IMR-90 (cell line): ENCODE measurements around the gene RXRB. TPM values are rescaled to one million over a fixed set of nuclear protein-coding genes. Genes with fewer than 3 reads are reported as not detected.

Experiments
- BHLHE40 ChIP-seq: fragments of 150-350 bp; IDR thresholded peaks from 2 replicates; pipeline ENCODE4 v1.6.1; 2016; ENCODE audit warnings: mild to moderate bottlenecking, low read depth, low read length
- FOS ChIP-seq: fragments of 150-350 bp; IDR thresholded peaks from 2 replicates; pipeline ENCODE4 v1.6.1; 2016; ENCODE audit warnings: low read depth, low read length
- MAFK ChIP-seq: IDR thresholded peaks from 2 replicates; pipeline ENCODE4 v1.6.1; 2012; ENCODE audit warnings: low read depth, low read length, improper control_type of control experiment
- MAZ ChIP-seq: IDR thresholded peaks from 2 replicates; pipeline ENCODE4 v1.6.1; 2012; ENCODE audit warnings: low read depth, mild to moderate bottlenecking, low read length, improper control_type of control experiment, moderate library complexity, borderline replicate concordance
- microRNA-seq, 2 experiments: library from miRNA; stranded (forward) in 1 of 2; unstranded in 1 of 2; fragments of 10-50 nt in 1 of 2; fragments of <30 nt in 1 of 2; gene quantifications in 1 of 2; microRNA quantifications in 1 of 2; one replicate each; pipeline versions ENCODE3 to v1.1.0; 2013 to 2020; ENCODE audit not compliant: insufficient read depth in 1 of 2, insufficient read length in 1 of 2, unreplicated experiment in 1 of 2
- polyA plus RNA-seq, 3 experiments: library from polyadenylated mRNA; depleted of rRNA; stranded (reverse); fragments of >200 nt; gene quantifications; 2 replicates each; pipeline ENCODE4 v1.2.3, GENCODE V29; 2012; ENCODE audit warnings: low replicate concordance in 1 of 3
- small RNA-seq, 5 experiments: library from RNA; depleted of rRNA; stranded (forward); fragments of <200 nt; gene quantifications; one replicate each; pipeline ENCODE3, GENCODE V24; 2012
- total RNA-seq: library from RNA; depleted of rRNA; stranded (reverse); fragments of >200 nt; gene quantifications from 2 replicates; pipeline ENCODE4 v1.2.3, GENCODE V29; 2012; rRNA removed

The RXRB gene
- total and polyA plus RNA-seq, 2 of the 4 experiments (the other 2 are of a cell fraction): 18.6 to 53.7 TPM

GRCh38 chr6:33144373-33144772, 56.1 kb downstream of the RXRB start (continued):
- TF ChIP-seq MAZ (no peak), BHLHE40 (no peak), FOS (no peak), MAFK (no peak)

Small RNA genes within 50 kb of the gene (microRNA-seq; reads per million reads assigned to microRNA genes)
- gene MIR219A1 (ENCODE audit: insufficient read depth in 1 of 2, insufficient read length in 1 of 2, unreplicated experiment in 1 of 2): 3.7 to 44.4 reads per million in 2 experiments
- gene RNY4P10 (ENCODE audit: insufficient read depth, insufficient read length): 4.1 reads per million

Small RNA genes within 50 kb of the gene (small RNA-seq; reads per million reads assigned to genes)
- gene MIR219A1: 0.74 to 35.0 (median 10.3) reads per million in 5 experiments
- 0 to 4.8 (median 0.31) reads per million in 5 experiments for gene RNY4P10

Other genes with a start within 250 kb of the RXRB start
- 1.7 and 2.3 TPM in 2 replicates for gene HLA-DMA, start 247.6 kb downstream of the RXRB start, total RNA-seq
- 8.3 and 8.4 TPM in 2 replicates for gene HLA-DMA, start 247.6 kb downstream of the RXRB start, polyA plus RNA-seq (2012; rRNA removed)
- gene BRD2, start 232.1 kb downstream of the RXRB start, total RNA-seq: 75.8 and 99.5 TPM in 2 replicates
- gene BRD2, start 232.1 kb downstream of the RXRB start, polyA plus RNA-seq (2012; rRNA removed): 140 and 144 TPM in 2 replicates
- not detected in 2 replicates for gene HLA-DOA, start 191.1 kb downstream of the RXRB start, total RNA-seq
- not detected in 2 replicates for gene HLA-DOA, start 191.1 kb downstream of the RXRB start, polyA plus RNA-seq (2012; rRNA removed)
- gene HLA-DPA1, start 127.0 kb downstream of the RXRB start, total RNA-seq: not detected in 2 replicates
- not detected in 2 replicates for gene HLA-DPA1, start 127.0 kb downstream of the RXRB start, polyA plus RNA-seq (2012; rRNA removed)
- 5.8 and 7.7 TPM in 2 replicates for gene HLA-DPB1, start 124.7 kb downstream of the RXRB start, total RNA-seq
- gene HLA-DPB1, start 124.7 kb downstream of the RXRB start, polyA plus RNA-seq (2012; rRNA removed): 9.7 and 10.7 TPM in 2 replicates
- gene COL11A2, start 8.2 kb downstream of the RXRB start, total RNA-seq: under 0.01 TPM in 2 replicates
- 0.38 and 0.52 TPM in 2 replicates for gene COL11A2, start 8.2 kb downstream of the RXRB start, polyA plus RNA-seq (2012; rRNA removed)
- 134 and 135 TPM in 2 replicates for gene SLC39A7, start 202 bp upstream of the RXRB start, total RNA-seq
- gene SLC39A7, start 202 bp upstream of the RXRB start, polyA plus RNA-seq (2012; rRNA removed): 196 and 208 TPM in 2 replicates
- gene HSD17B8, start 4.0 kb upstream of the RXRB start, total RNA-seq: 1.6 and 1.9 TPM in 2 replicates
- 3.4 and 4.3 TPM in 2 replicates for gene HSD17B8, start 4.0 kb upstream of the RXRB start, polyA plus RNA-seq (2012; rRNA removed)
- 14.9 and 16.4 TPM in 2 replicates for gene RING1, start 7.8 kb upstream of the RXRB start, total RNA-seq
- gene RING1, start 7.8 kb upstream of the RXRB start, polyA plus RNA-seq (2012; rRNA removed): 38.2 and 40.8 TPM in 2 replicates
- 26.4 and 29.8 TPM in 2 replicates for gene VPS52, start 71.2 kb upstream of the RXRB start, total RNA-seq
- gene VPS52, start 71.2 kb upstream of the RXRB start, polyA plus RNA-seq (2012; rRNA removed): 54.6 and 57.8 TPM in 2 replicates
- 6,097 and 6,577 TPM in 2 replicates for gene RPS18, start 71.4 kb upstream of the RXRB start, total RNA-seq
- gene RPS18, start 71.4 kb upstream of the RXRB start, polyA plus RNA-seq (2012; rRNA removed): 8,417 and 8,876 TPM in 2 replicates
- 0.72 and 0.83 TPM in 2 replicates for gene B3GALT4, start 76.5 kb upstream of the RXRB start, total RNA-seq
- gene B3GALT4, start 76.5 kb upstream of the RXRB start, polyA plus RNA-seq (2012; rRNA removed): 0.49 and 0.70 TPM in 2 replicates
- 68.9 and 73.8 TPM in 2 replicates for gene WDR46, start 88.6 kb upstream of the RXRB start, total RNA-seq
- gene WDR46, start 88.6 kb upstream of the RXRB start, polyA plus RNA-seq (2012; rRNA removed): 81.6 and 88.0 TPM in 2 replicates
- 24.4 and 41.7 TPM in 2 replicates for gene PFDN6, start 88.9 kb upstream of the RXRB start, total RNA-seq
- 76.5 and 92.1 TPM in 2 replicates for gene PFDN6, start 88.9 kb upstream of the RXRB start, polyA plus RNA-seq (2012; rRNA removed)
- gene RGL2, start 98.3 kb upstream of the RXRB start, total RNA-seq: 4.1 and 4.4 TPM in 2 replicates
- 26.9 TPM in 2 replicates for gene RGL2, start 98.3 kb upstream of the RXRB start, polyA plus RNA-seq (2012; rRNA removed)
- gene TAPBP, start 113.4 kb upstream of the RXRB start, total RNA-seq: 12.5 and 13.1 TPM in 2 replicates
- 62.5 and 63.3 TPM in 2 replicates for gene TAPBP, start 113.4 kb upstream of the RXRB start, polyA plus RNA-seq (2012; rRNA removed)
- 5.8 and 6.8 TPM in 2 replicates for gene ZBTB22, start 117.1 kb upstream of the RXRB start, total RNA-seq
- 12.7 and 13.0 TPM in 2 replicates for gene ZBTB22, start 117.1 kb upstream of the RXRB start, polyA plus RNA-seq (2012; rRNA removed)
- gene DAXX, start 122.3 kb upstream of the RXRB start, total RNA-seq: 77.8 and 92.2 TPM in 2 replicates
- 75.9 and 87.2 TPM in 2 replicates for gene DAXX, start 122.3 kb upstream of the RXRB start, polyA plus RNA-seq (2012; rRNA removed)
- gene KIFC1, start 191.2 kb upstream of the RXRB start, total RNA-seq: 33.9 and 35.3 TPM in 2 replicates
- 40.6 and 41.9 TPM in 2 replicates for gene KIFC1, start 191.2 kb upstream of the RXRB start, polyA plus RNA-seq (2012; rRNA removed)
- gene PHF1, start 210.3 kb upstream of the RXRB start, total RNA-seq: 9.0 and 12.2 TPM in 2 replicates
- gene PHF1, start 210.3 kb upstream of the RXRB start, polyA plus RNA-seq (2012; rRNA removed): 47.2 and 50.8 TPM in 2 replicates
- gene CUTA, start 217.4 kb upstream of the RXRB start, total RNA-seq: 122 and 136 TPM in 2 replicates
- gene CUTA, start 217.4 kb upstream of the RXRB start, polyA plus RNA-seq (2012; rRNA removed): 427 and 483 TPM in 2 replicates
- gene SYNGAP1, start 219.4 kb upstream of the RXRB start, total RNA-seq: 1.4 TPM in 2 replicates
- gene SYNGAP1, start 219.4 kb upstream of the RXRB start, polyA plus RNA-seq (2012; rRNA removed): 15.3 and 17.0 TPM in 2 replicates